Mesenchymal stem cell (in vitro differentiated cells and primary cell): ENCODE measurements around the gene BTG2.

Experiments used
- DNase-seq: peaks from one replicate; pipeline ENCODE4 v3.0.0-alpha.2; 2013
- H2AFZ ChIP-seq: one replicate; pipeline ENCODE4 v1.6.1; 2013; ENCODE audit warnings: low read depth, mild to moderate bottlenecking, control low read depth, inconsistent platforms, low read length, moderate library complexity
- H2AK5ac ChIP-seq: 2 replicates; pipeline ENCODE4 v1.6.1; 2013; ENCODE audit warnings: low read length, moderate library complexity, mild to moderate bottlenecking, inconsistent platforms; ENCODE audit not compliant: severe bottlenecking
- H2BK120ac ChIP-seq: one replicate; pipeline ENCODE4 v1.6.1; 2013; ENCODE audit warnings: low read depth, mild to moderate bottlenecking, inconsistent platforms, low read length, moderate library complexity
- H2BK12ac ChIP-seq, 2 experiments: one replicate each; pipeline ENCODE4 v1.6.1; 2013; ENCODE audit warnings: inconsistent platforms in 2 of 2, low read length in 2 of 2, mild to moderate bottlenecking in 2 of 2, moderate library complexity in 2 of 2, control low read depth in 1 of 2
- H2BK15ac ChIP-seq: one replicate; pipeline ENCODE4 v1.6.1; 2013; ENCODE audit warnings: mild to moderate bottlenecking, low read depth, inconsistent platforms; ENCODE audit not compliant: poor library complexity, severe bottlenecking
- H2BK5ac ChIP-seq: 2 replicates; pipeline ENCODE4 v1.6.1; 2013; ENCODE audit warnings: low read depth, mild to moderate bottlenecking, low read length, control low read depth, inconsistent platforms; ENCODE audit not compliant: poor library complexity, severe bottlenecking
- H3K14ac ChIP-seq, 2 experiments: one replicate each; pipeline ENCODE4 v1.6.1; 2013; ENCODE audit warnings: inconsistent platforms in 2 of 2, low read length in 2 of 2, control low read depth in 1 of 2, mild to moderate bottlenecking in 1 of 2, moderate library complexity in 1 of 2
- H3K18ac ChIP-seq, 2 experiments: one replicate each; pipeline ENCODE4 v1.6.1; 2013; ENCODE audit warnings: inconsistent platforms in 2 of 2, low read length in 2 of 2, control low read depth in 1 of 2, low read depth in 1 of 2, mild to moderate bottlenecking in 1 of 2
- H3K23ac ChIP-seq, 2 experiments: one replicate each; pipeline ENCODE4 v1.6.1; 2013; ENCODE audit warnings: inconsistent platforms in 2 of 2, low read length in 2 of 2, mild to moderate bottlenecking in 2 of 2, moderate library complexity in 2 of 2, control low read depth in 1 of 2
- H3K27ac ChIP-seq: 2 replicates; pipeline ENCODE4 v1.5.1; 2013; ENCODE audit warnings: mild to moderate bottlenecking, moderate library complexity, low read length, control low read depth, inconsistent platforms; ENCODE audit not compliant: poor library complexity, severe bottlenecking
- H3K27me3 ChIP-seq, 2 experiments: 2 replicates each; pipeline versions ENCODE4 v1.6.1 to v1.7.0; 2013; ENCODE audit warnings: low read length in 2 of 2, mild to moderate bottlenecking in 2 of 2, moderate library complexity in 2 of 2, control low read depth in 1 of 2, inconsistent platforms in 1 of 2; ENCODE audit not compliant: control insufficient read depth in 1 of 2, insufficient read depth in 1 of 2
- H3K36me3 ChIP-seq, 2 experiments: 2 replicates each; pipeline versions ENCODE4 v1.6.1 to v1.7.0; 2013; ENCODE audit warnings: low read length in 2 of 2, control low read depth in 1 of 2, inconsistent platforms in 1 of 2, low read depth in 1 of 2, mild to moderate bottlenecking in 1 of 2; ENCODE audit not compliant: insufficient read depth in 2 of 2, control insufficient read depth in 1 of 2
- H3K4ac ChIP-seq, 2 experiments: one replicate each; pipeline ENCODE4 v1.6.1; 2013; ENCODE audit warnings: inconsistent platforms in 2 of 2, low read length in 2 of 2, mild to moderate bottlenecking in 2 of 2, moderate library complexity in 2 of 2, control low read depth in 1 of 2, low read depth in 1 of 2
- H3K4me1 ChIP-seq: 2 replicates; pipeline ENCODE4 v1.6.1; 2013; ENCODE audit warnings: low read depth, low read length, control low read depth; ENCODE audit not compliant: control insufficient read depth, insufficient read depth
- H3K4me2 ChIP-seq: 2 replicates; pipeline ENCODE4 v1.6.1; 2013; ENCODE audit warnings: low read length, mild to moderate bottlenecking, inconsistent platforms; ENCODE audit not compliant: poor library complexity, severe bottlenecking
- H3K4me3 ChIP-seq, 2 experiments: 2 replicates each; pipeline versions ENCODE4 v1.5.1 to v1.7.0; 2013; ENCODE audit warnings: low read length in 2 of 2, mild to moderate bottlenecking in 2 of 2, control low read depth in 1 of 2, low read depth in 1 of 2; ENCODE audit not compliant: insufficient read depth in 1 of 2
- H3K79me1 ChIP-seq: replicated peaks from 2 replicates; pipeline ENCODE4 v1.6.1; 2013; ENCODE audit warnings: mild to moderate bottlenecking, control low read depth, low read length, inconsistent platforms; ENCODE audit not compliant: poor library complexity, severe bottlenecking
- H3K9ac ChIP-seq: 2 replicates; pipeline ENCODE4 v1.7.0; 2013; ENCODE audit warnings: mild to moderate bottlenecking, low read length, moderate library complexity
- H3K9me3 ChIP-seq: 2 replicates; pipeline ENCODE4 v1.7.0; 2013; ENCODE audit warnings: mild to moderate bottlenecking, low read length; ENCODE audit not compliant: control insufficient read depth
- H4K8ac ChIP-seq: one replicate; pipeline ENCODE4 v1.6.1; 2013; ENCODE audit warnings: inconsistent platforms, mild to moderate bottlenecking, low read length, moderate library complexity
- H4K91ac ChIP-seq: one replicate; pipeline ENCODE4 v1.6.1; 2013; ENCODE audit warnings: mild to moderate bottlenecking, low read length, inconsistent platforms
- WGBS: methylation state at CpG from one replicate; pipeline ENCODE4 v1.1.7; 2013; ENCODE audit warnings: mixed read lengths; 5-methylcytosine and 5-hydroxymethylcytosine counted together

The BTG2 gene

GRCh38 chr1:203273869-203274602 is 31.3 kb upstream of the BTG2 start:
- no peak overlapping the region for H2AK5ac ChIP-seq
- peaks cover 19% of the 10 kb centered on the region for H3K4me1 ChIP-seq
- H2AFZ ChIP-seq: no peak overlapping the region
- H3K18ac ChIP-seq: peak overlapping the region in 1 of 2 experiments; percentile 54
- H3K27ac ChIP-seq: no peak overlapping the region
- H4K8ac ChIP-seq: no peak overlapping the region
- 82% methylated on average over 8 of the region's 12 CpGs for WGBS
- no peak overlapping the region for H2BK120ac ChIP-seq
- H3K36me3 ChIP-seq: no peaks in the 10 kb centered on the region
- DNase-seq: no peak
- no peaks in the 10 kb centered on the region for H3K79me1 ChIP-seq
- peaks cover 8 to 10% of the 10 kb centered on the region in 2 experiments for H3K27me3 ChIP-seq
- H2BK15ac ChIP-seq: peak overlapping the region; percentile 15
- no peak overlapping the region for H3K4ac ChIP-seq
- peak overlapping the region in 1 of 2 experiments; percentile 35 for H3K14ac ChIP-seq
- H4K91ac ChIP-seq: no peak overlapping the region
- no peak overlapping the region for H2BK5ac ChIP-seq
- no peak overlapping the region for H3K23ac ChIP-seq
- H3K4me3 ChIP-seq: no peak overlapping the region
- no peaks in the 10 kb centered on the region for H3K9me3 ChIP-seq
- peak overlapping the region; percentile 39 for H3K9ac ChIP-seq
- no peak overlapping the region for H3K4me2 ChIP-seq
- H2BK12ac ChIP-seq: peak overlapping the region in 1 of 2 experiments; percentile 39

GRCh38 chr1:203274603-203275381 is 30.5 kb upstream of the BTG2 start:
- Histone ChIP-seq H3K36me3 (no peaks in the 10 kb centered on the region), H3K14ac (no peak overlapping the region), H3K23ac (no peak overlapping the region), H3K4me2 (no peak overlapping the region), H2BK120ac (no peak overlapping the region), H3K4ac (no peak overlapping the region), H4K8ac (no peak overlapping the region), H2BK15ac (no peak overlapping the region), H3K79me1 (no peaks in the 10 kb centered on the region), H2BK5ac (no peak overlapping the region), H3K4me1 (peaks cover 19% of the 10 kb centered on the region), H2AK5ac (no peak overlapping the region), H3K18ac (peak overlapping the region in 1 of 2 experiments; percentile 14), H2BK12ac (no peak overlapping the region), H3K9ac (no peak overlapping the region), H4K91ac (no peak overlapping the region), H3K9me3 (no peaks in the 10 kb centered on the region), H2AFZ (no peak overlapping the region), H3K4me3 (no peak overlapping the region), H3K27me3 (peaks cover 8% of the 10 kb centered on the region in 2 experiments), H3K27ac (no peak overlapping the region)
- peak; percentile 83 for DNase-seq
- WGBS: 86% methylated on average over 12 of the region's 12 CpGs

- Histone ChIP-seq H3K79me1 (no peaks in the 10 kb centered on the region), H3K9ac (no peak overlapping the region), H3K36me3 (no peaks in the 10 kb centered on the region), H3K14ac (no peak overlapping the region), H2BK12ac (no peak overlapping the region), H4K91ac (no peak overlapping the region), H3K27ac (no peak overlapping the region), H3K23ac (no peak overlapping the region), H2AFZ (no peak overlapping the region), H2AK5ac (no peak overlapping the region), H3K9me3 (no peaks in the 10 kb centered on the region), H3K4me2 (no peak overlapping the region), H3K4ac (no peak overlapping the region), H3K4me1 (peaks cover 19% of the 10 kb centered on the region), H2BK5ac (no peak overlapping the region), H3K27me3 (peaks cover 0 to 8% of the 10 kb centered on the region in 2 experiments), H4K8ac (no peak overlapping the region), H2BK120ac (no peak overlapping the region), H2BK15ac (no peak overlapping the region), H3K4me3 (no peak overlapping the region), H3K18ac (no peak overlapping the region)
- DNase-seq: no peak
- 88% methylated on average over 11 of the region's 11 CpGs for whole genome bisulfite sequencing
Measured at GRCh38 chr1:203275656-203276272, 29.6 kb upstream of the BTG2 start.

GRCh38 chr1:203276408-203276807 is 28.9 kb upstream of the BTG2 start:
- Histone ChIP-seq H3K27me3 (peaks cover 0 to 8% of the 10 kb centered on the region in 2 experiments), H3K4me2 (no peak overlapping the region), H4K8ac (no peak overlapping the region), H3K23ac (no peak overlapping the region), H3K14ac (no peak overlapping the region), H3K18ac (no peak overlapping the region), H2AFZ (no peak overlapping the region), H4K91ac (no peak overlapping the region), H3K9me3 (no peaks in the 10 kb centered on the region), H3K36me3 (no peaks in the 10 kb centered on the region), H2BK12ac (peak overlapping the region in 1 of 2 experiments; percentile 57), H2BK5ac (no peak overlapping the region), H3K79me1 (no peaks in the 10 kb centered on the region), H2AK5ac (no peak overlapping the region), H3K4ac (no peak overlapping the region), H3K4me1 (peaks cover 19% of the 10 kb centered on the region), H3K4me3 (no peak overlapping the region), H3K9ac (no peak overlapping the region), H2BK120ac (no peak overlapping the region), H3K27ac (no peak overlapping the region), H2BK15ac (peak overlapping the region; percentile 19)
- DNase-seq: no peak
- 91% methylated on average over 3 of the region's 5 CpGs for WGBS
